Testis (tissue), 3 donors: ENCODE results near the gene PGLYRP4. TPM values are rescaled to one million over a fixed set of nuclear protein-coding genes. Genes with fewer than 3 reads are reported as not detected.

ENCODE experiments used
- DNase-seq: peaks from one replicate; pipeline ENCODE4 v3.0.0-alpha.2; 2019
- H3K27ac ChIP-seq, 2 donors: fragments of 200-600 bp; sonication (generic); one replicate each; pipeline ENCODE4 v1.5.1; 2019
- H3K27me3 ChIP-seq: fragments of 200-600 bp; sonication (generic); one replicate; pipeline ENCODE4 v1.5.1; 2019
- H3K36me3 ChIP-seq: fragments of 200-600 bp; sonication (generic); one replicate; pipeline ENCODE4 v1.5.1; 2017; ENCODE audit warnings: low read depth; ENCODE audit errors: missing control alignments
- H3K4me1 ChIP-seq: fragments of 200-600 bp; sonication (generic); one replicate; pipeline ENCODE4 v1.5.1; 2019
- H3K4me3 ChIP-seq, 2 donors: fragments of 200-600 bp; sonication (generic); one replicate each; pipeline ENCODE4 v1.5.1; 2017 to 2019
- H3K9me3 ChIP-seq: fragments of 200-600 bp; sonication (generic); one replicate; pipeline ENCODE4 v1.5.1; 2017
- CTCF ChIP-seq, 3 experiments: fragments of 450-650 bp in 2 of 3; fragments of 200-600 bp in 1 of 3; sonication (generic) in 1 of 3; IDR thresholded peaks; one replicate each; pipeline ENCODE4 v1.5.1; 2016 to 2019; ENCODE audit warnings: antibody characterized with exemption in 3 of 3, mild to moderate bottlenecking in 2 of 3, moderate library complexity in 1 of 3
- POLR2A ChIP-seq: fragments of 450-650 bp; IDR thresholded peaks from one replicate; pipeline ENCODE4 v1.6.1; 2017; ENCODE audit warnings: antibody characterized with exemption, mild to moderate bottlenecking, moderate library complexity
- WGBS, 2 donors: methylation state at CpG; one replicate each; pipeline ENCODE4 v1.1.5; 2018; 5-methylcytosine and 5-hydroxymethylcytosine counted together
- intact Hi-C: fragments of 100-400 bp; cut with DNase I; formaldehyde crosslinking; loops from one replicate; pipeline ENCODE4 v1.15.1; 2023; ENCODE audit warnings: low total_unique reads
- polyA plus RNA-seq: library from polyadenylated mRNA; stranded (reverse); fragments of 350-450 nt; fragmentation: Illumina TruSeq; extraction: RNeasy Lipid Tissue Mini Kit (QIAGEN cat#74804); gene quantifications from one replicate; pipeline ENCODE4 v1.2.3, GENCODE V29; 2014; ENCODE audit warnings: low read depth, low replicate concordance; ENCODE audit not compliant: insufficient read depth
- total RNA-seq, 2 donors: library from RNA; depleted of rRNA; stranded (reverse); fragments of >200 nt; gene quantifications; one replicate each; pipeline ENCODE4 v1.2.3, GENCODE V29; 2016

PGLYRP4 gene
- total and polyA plus RNA-seq, 3 donors from 2014 or later, result 0.12 to 0.17 TPM; not detected in 1

GRCh38 chr1:153370146-153370545, 21.5 kb upstream of the PGLYRP4 start:
- intact Hi-C loops, result no loop called here
- 45 to 53% methylated on average over 3 of the region's 3 CpGs for WGBS, 2 donors

DNA sequence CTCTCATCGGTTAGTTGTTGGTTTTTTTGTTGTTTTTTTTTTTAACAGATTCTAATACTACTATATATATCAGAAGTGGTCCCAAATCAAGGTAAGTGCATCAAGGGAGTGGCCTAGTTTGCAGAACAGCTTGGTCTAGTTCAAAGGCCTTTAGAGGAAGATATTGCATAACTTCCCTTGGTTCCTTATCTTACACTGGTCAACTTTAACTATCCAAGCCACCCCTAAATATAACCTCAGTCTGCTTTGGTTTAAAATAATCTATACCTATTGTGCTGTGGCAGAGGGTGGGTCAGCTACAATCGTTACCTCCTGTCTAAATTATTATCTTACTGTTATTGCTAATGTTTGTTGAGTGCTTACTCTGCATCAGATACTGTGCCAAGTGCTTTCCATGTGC, 19.9 kb upstream of the PGLYRP4 start:
- no peak overlapping the region for H3K4me3 ChIP-seq
- H3K4me1 ChIP-seq, result no peaks in the 10 kb centered on the region
- H3K27me3 ChIP-seq, result no peaks in the 10 kb centered on the region
- no peak for TF ChIP-seq CTCF (IDR thresholded peaks at IDR 0.05)
- TF ChIP-seq POLR2A, result no peak
- H3K27ac ChIP-seq, result no peak overlapping the region
- 67 to 72% methylated on average over 2 of the region's 2 CpGs for WGBS, 2 donors
- intact Hi-C loops, result no loop called here
- no peak for DNase-seq
- H3K36me3 ChIP-seq, result no peaks in the 10 kb centered on the region
- H3K9me3 ChIP-seq, result no peaks in the 10 kb centered on the region

More at GRCh38 chr1:153370146-153370545, 21.5 kb upstream of the PGLYRP4 start:
- H3K9me3 ChIP-seq, result no peaks in the 10 kb centered on the region
- DNase-seq, result no peak
- no peak overlapping the region for H3K4me3 ChIP-seq
- TF ChIP-seq CTCF (IDR thresholded peaks at IDR 0.05) (no peak), POLR2A (no peak)
- no peak overlapping the region for H3K27ac ChIP-seq
- no peaks in the 10 kb centered on the region for H3K36me3 ChIP-seq
- no peaks in the 10 kb centered on the region for H3K27me3 ChIP-seq
- H3K4me1 ChIP-seq, result no peaks in the 10 kb centered on the region

- 62 to 70% methylated on average over 2 of the region's 2 CpGs for WGBS, 2 donors
- intact Hi-C loops, result no loop called here
These were observed 18.4 kb upstream of the PGLYRP4 start for GRCh38 chr1:153367090-153367489.

DNA sequence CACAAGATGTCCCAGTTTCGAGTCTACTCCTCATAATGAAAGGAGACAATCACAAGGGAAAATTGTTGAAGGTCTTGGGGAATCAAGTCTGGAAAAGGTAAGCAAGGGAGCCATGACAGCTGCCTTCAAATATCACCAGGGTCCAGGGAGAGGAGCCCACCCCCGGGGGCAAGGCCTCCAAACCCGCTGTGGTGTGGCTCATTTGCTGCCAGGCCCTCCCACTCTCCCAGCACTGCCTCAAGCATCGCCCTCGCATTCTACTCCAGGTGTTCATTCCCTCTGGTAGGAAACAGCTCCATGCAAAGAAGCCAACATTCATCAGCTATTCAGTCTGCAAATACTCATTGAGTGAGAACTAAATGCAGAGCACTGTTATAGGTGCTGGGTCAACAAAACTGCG, 17.6 kb upstream of the PGLYRP4 start:
- TF ChIP-seq CTCF (IDR thresholded peaks at IDR 0.05) (no peak), POLR2A (no peak)
- DNase-seq, result no peak
- no peaks in the 10 kb centered on the region for H3K4me1 ChIP-seq
- intact Hi-C loops, result no loop called here
- WGBS, 2 donors, result 80 to 86% methylated on average over 6 of the region's 6 CpGs
- H3K9me3 ChIP-seq, result no peaks in the 10 kb centered on the region
- H3K27ac ChIP-seq, result no peak overlapping the region
- no peaks in the 10 kb centered on the region for H3K36me3 ChIP-seq
- H3K27me3 ChIP-seq, result no peaks in the 10 kb centered on the region
- H3K4me3 ChIP-seq, result no peak overlapping the region

More at GRCh38 chr1:153367090-153367489, 18.4 kb upstream of the PGLYRP4 start:
- Histone ChIP-seq H3K4me1 (no peaks in the 10 kb centered on the region), H3K36me3 (no peaks in the 10 kb centered on the region), H3K27me3 (no peaks in the 10 kb centered on the region), H3K27ac (no peak overlapping the region), H3K9me3 (no peaks in the 10 kb centered on the region), H3K4me3 (no peak overlapping the region)
- TF ChIP-seq POLR2A, result no peak
- TF ChIP-seq CTCF (IDR thresholded peaks at IDR 0.05), result no peak
- DNase-seq, result no peak

DNA sequence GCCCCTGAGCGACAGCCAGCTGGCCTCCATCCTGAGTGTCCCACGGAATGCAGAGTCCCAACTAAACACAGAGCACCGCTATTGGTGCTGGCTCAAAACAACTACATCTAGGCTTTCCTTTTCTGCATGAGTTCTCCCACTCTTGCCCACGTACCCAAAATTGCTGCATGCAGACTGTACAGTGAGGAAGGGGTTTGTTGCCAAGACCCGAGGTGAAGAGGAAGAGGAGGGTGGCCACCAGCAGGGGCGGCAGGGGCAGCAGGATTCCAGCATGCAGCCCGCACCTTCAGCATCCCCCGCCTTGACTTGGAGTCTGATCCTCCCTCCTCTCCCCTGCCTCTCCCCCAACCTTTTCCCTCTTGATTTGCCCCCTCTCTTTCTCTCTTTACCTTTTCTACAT, 17.1 kb upstream of the PGLYRP4 start:
- Histone ChIP-seq H3K27me3 (no peaks in the 10 kb centered on the region), H3K9me3 (no peaks in the 10 kb centered on the region), H3K4me1 (no peaks in the 10 kb centered on the region), H3K27ac (no peak overlapping the region), H3K4me3 (no peak overlapping the region), H3K36me3 (no peaks in the 10 kb centered on the region)
- WGBS, 2 donors, result 69 to 80% methylated on average over 8 of the region's 8 CpGs
- TF ChIP-seq CTCF (IDR thresholded peaks at IDR 0.05) (no peak), POLR2A (no peak)
- intact Hi-C loops, result no loop called here
- no peak for DNase-seq
